Right lobe of liver (tissue), 4 donors: ENCODE measurements around the gene SERP1.

Experiments
- POLR2A ChIP-seq: fragments of 450-650 bp; IDR thresholded peaks from one replicate; pipeline ENCODE4 v1.6.1; 2017; ENCODE audit warnings: antibody characterized with exemption, mild to moderate bottlenecking
- TF ChIP-seq, protein P1 (sequence below), 4 donors: fragments of 200-600 bp in 3 of 4; fragments of 450-650 bp in 1 of 4; IDR thresholded peaks; one replicate each; pipeline versions ENCODE4 v1.5.1 to v1.8.0; 2016 to 2022; ENCODE audit warnings: antibody characterized with exemption in 4 of 4, mild to moderate bottlenecking in 2 of 4
- donor health status: DM: no; HTN: no; CAD: no.
- donor health status: DM: no; HTN: no; CAD: no.
- donor health status: DM: no; HTN: yes; CAD: no.

DNA sequence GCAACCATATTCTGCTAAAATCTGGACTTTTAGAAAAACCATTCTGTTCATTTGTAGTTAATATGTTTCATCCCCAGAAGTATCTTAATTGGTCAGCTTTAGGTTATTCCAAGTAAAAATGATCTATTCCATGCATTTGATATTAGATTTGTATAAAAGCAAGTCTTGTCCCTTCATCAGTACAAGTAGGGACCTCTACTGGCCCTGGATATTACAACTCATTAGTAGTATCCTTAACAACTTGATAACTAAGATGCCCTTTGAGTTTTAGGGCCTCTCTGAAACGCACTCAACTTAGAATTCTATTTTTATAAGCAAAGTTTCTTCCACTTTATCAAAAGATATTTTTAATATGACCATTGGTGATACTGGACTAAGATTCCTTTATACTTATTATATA is 31.6 kb upstream of the SERP1 start:
- TF ChIP-seq, protein P1, sequence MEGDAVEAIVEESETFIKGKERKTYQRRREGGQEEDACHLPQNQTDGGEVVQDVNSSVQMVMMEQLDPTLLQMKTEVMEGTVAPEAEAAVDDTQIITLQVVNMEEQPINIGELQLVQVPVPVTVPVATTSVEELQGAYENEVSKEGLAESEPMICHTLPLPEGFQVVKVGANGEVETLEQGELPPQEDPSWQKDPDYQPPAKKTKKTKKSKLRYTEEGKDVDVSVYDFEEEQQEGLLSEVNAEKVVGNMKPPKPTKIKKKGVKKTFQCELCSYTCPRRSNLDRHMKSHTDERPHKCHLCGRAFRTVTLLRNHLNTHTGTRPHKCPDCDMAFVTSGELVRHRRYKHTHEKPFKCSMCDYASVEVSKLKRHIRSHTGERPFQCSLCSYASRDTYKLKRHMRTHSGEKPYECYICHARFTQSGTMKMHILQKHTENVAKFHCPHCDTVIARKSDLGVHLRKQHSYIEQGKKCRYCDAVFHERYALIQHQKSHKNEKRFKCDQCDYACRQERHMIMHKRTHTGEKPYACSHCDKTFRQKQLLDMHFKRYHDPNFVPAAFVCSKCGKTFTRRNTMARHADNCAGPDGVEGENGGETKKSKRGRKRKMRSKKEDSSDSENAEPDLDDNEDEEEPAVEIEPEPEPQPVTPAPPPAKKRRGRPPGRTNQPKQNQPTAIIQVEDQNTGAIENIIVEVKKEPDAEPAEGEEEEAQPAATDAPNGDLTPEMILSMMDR (IDR thresholded peaks at IDR 0.05), result peak in 2 of 4 donors; percentile 8 to 12
- TF ChIP-seq POLR2A, result no peak
